H1 (cell line): ENCODE results near the gene CAPN3. TPM values are rescaled to one million over a fixed set of nuclear protein-coding genes. Genes with fewer than 3 reads are reported as not detected.

Experiments used
- CHD2 ChIP-seq: IDR thresholded peaks from 2 replicates; pipeline ENCODE4 v1.6.1; 2012; ENCODE audit warnings: low read length, improper control_type of control experiment
- HDAC2 ChIP-seq, 2 experiments: fragments of 300-600 bp in 1 of 2; sonication (generic) in 1 of 2; IDR thresholded peaks; 2 replicates each; pipeline ENCODE4 v1.6.1; 2011 to 2012; ENCODE audit warnings: low read depth in 2 of 2, low read length in 2 of 2, mild to moderate bottlenecking in 2 of 2, moderate library complexity in 2 of 2, borderline replicate concordance in 1 of 2, inconsistent platforms in 1 of 2
- SP2 ChIP-seq: IDR thresholded peaks from 2 replicates; pipeline ENCODE4 v1.6.1; 2012; ENCODE audit warnings: mild to moderate bottlenecking, low read length, inconsistent platforms
- polyA plus RNA-seq, 7 experiments: library from polyadenylated mRNA; depleted of rRNA in 3 of 7; stranded (reverse) in 5 of 7; unstranded in 2 of 7; fragments of >200 nt in 5 of 7; fragments of 200-250 nt in 2 of 7; gene quantifications; 1 replicate in 5 of 7; 2 replicates in 1 of 7; 4 replicates in 1 of 7; pipeline versions ENCODE4 v1.2.1 to v1.2.3, GENCODE V29; 2011 to 2013; ENCODE audit warnings: missing spikeins in 2 of 7, mixed read lengths in 2 of 7
- total RNA-seq: library from RNA; stranded (reverse); fragmentation: NEBNext Ultra II Directional; extraction: Animal tissue kit (Norgen Biotek cat#: 25700); gene quantifications from 2 replicates; pipeline ENCODE4 v1.2.1, GENCODE V29; 2021

Gene CAPN3
- total and polyA plus RNA-seq, 2 of the 8 experiments (the other 6 are each of a cell fraction or from before 2014, with no cell fraction given), result 0.80 to 2.1 TPM

GRCh38 chr15:42374810-42375209, 15.5 kb downstream of the CAPN3 start (continued):
- no peak for TF ChIP-seq HDAC2 (IDR thresholded peaks at IDR 0.05; ENCODE audit: borderline replicate concordance in 1 of 2, low read depth in 2 of 2, low read length in 2 of 2)
- no peak for TF ChIP-seq CHD2
- TF ChIP-seq SP2, result no peak
